Measurements from ENCODE around the gene PPP2R5C.

DNA sequence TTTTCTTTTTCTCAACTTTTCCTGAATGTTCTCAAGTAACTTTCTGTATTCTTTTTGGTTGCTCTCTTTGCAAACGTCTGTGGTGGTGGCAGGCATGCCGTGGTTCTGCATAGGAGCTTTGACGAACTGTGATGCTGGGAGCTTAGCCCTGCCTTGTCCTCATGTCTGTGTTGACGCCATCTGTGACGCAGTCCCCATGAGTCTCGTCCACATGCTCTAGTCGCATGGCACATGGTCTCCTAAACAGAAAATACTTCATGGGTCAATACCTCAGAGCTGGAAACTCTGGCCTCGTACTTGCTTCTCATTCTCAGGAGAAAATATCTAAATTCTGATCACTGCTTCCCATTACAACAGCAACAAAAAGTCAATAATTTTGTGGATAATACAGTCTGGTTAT lies 152.6 kb downstream of the PPP2R5C start:
- TF ChIP-seq CTCF (IDR thresholded peaks at IDR 0.05) = no peak
- no peak for TF ChIP-seq POLR2AphosphoS5 (IDR thresholded peaks at IDR 0.05)
- TF ChIP-seq POLR2A (IDR thresholded peaks at IDR 0.05) = no peak
- no peak for TF ChIP-seq EP300 (IDR thresholded peaks at IDR 0.05)

Measured in upper lobe of left lung (tissue), 4 donors.